Kidney glomerular epithelial cell (primary cell): ENCODE data around the gene AQP4.

Source experiments
- DNase-seq: peaks from one replicate; lab custom pipeline; 2025; lab: John Stamatoyannopoulos, UW

AQP4 gene

DNA sequence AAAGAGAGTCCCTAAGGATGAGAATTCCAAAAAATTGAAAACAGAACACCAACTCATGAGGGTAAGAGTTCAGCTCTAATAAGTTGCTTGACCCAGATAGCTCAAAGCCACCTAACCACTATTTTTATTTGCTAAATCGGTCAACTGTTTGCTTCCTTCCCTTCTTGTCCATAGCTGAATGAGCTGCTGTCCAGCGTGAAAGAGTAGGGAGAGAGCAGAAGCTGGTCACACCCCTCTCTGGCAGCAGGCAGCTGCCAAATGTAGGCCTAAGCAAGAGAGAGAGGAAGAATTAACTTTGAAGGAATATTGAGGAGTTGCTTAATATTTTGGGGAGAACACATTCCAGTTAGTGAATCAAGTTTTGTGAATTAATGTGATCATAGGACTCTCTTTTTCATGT lies 25.9 kb downstream of the AQP4 start:
- DNase-seq = no peak

DNA sequence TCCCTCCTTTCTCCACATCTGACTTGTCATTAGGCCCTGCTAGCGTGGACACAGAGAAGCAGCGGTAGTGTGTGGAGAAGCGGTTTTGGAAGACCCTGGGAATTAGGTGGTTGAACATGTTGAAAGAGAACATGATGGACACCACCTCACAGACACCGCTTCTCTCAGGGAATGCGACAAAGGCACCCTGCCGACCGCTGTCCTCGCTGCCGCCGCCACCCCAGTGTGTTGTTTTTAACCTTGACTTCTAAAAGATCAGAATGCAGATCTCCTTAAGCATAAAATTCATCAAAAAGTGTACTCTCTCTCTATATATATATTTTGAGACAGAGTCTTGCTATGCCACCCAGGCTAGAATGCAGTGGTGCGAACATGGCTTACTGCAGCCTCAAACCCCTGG lies 33.2 kb downstream of the AQP4 start:
- no peak for DNase-seq

DNA sequence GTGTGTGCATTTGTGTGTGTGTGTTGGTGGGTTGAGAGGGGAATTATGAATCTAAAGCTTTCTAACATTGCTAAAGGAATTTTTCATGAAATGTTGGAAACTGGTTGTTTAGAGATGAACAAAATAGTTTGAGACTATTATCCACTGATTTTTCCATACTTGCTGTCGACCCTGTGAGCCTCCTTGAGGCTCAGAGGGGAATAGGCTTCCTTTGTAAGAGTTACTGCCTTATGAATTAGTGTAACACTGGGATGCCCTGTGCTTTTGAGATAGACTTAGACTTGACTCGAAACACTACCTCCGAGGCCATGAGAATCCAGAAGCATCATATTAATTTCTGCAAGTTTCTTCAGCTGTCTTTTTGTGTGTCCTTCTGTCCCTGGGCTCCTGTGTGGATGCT lies 37.9 kb downstream of the AQP4 start:
- DNase-seq = no peak

DNA sequence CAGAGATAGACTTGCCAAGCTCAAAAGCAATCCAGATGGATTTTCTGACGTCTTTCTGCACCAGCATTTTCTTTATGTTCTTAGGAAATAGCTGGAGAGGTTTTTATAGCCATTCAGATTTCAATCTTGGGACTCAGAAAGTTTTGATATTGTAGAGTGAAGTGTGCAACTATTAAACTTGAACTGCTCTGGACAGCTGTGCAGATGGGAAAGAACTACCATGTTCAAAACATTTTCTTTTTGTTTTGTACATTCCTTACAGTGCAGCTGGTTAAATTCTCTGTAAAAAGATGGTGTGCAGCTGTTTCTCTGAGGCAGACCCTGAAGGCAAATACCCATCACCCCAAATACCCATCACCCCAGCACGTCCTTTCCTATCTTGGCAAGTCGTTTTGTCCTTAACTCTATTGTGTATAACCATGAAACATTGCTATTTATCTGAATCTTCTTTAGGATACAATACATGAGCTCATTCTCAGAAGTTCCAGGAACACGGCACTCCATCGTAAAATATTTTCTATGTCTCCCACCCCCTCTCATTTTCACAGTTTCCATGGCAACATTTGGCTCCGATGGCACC lies 38.8 kb downstream of the AQP4 start:
- no peak for DNase-seq

DNA sequence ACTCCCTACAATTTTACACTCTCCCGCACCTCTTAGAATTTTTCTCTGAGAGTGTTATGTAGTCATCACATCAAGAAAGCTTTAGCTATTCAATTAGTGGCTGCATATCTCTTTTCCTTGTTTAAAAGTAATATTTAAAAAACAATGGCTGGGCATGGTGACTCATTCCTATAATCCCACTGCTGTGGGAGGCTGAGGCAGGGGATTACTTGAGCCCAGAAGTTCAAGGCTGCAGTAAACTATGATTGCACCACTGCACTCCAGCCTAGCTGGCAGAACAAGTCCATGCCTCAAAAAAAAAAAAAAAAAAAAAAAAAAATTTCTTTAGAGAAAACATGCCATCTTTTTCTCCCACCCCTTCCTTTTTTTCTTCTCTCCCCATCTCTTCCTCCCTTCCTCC lies 44.3 kb downstream of the AQP4 start:
- DNase-seq = no peak

DNA sequence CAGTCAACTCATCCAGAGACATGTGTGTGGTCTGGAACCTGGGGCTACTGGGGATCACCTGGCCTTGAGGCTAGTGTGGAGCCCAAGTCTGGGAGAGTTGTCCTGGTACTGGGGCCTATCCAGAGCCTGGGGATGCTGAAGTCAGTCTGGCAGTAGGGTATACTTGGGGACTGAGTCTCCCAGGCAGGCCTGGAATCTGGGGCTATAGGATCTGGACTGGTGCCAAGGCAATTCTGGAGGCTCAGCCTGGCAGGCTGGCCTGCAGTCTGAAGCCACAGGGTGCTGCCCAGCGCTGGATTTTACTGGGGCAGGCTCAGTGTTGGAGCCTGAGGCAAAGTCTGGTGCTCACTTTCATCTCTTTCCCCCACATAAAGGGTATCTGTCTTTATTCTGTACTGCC lies 46.5 kb downstream of the AQP4 start:
- DNase-seq = no peak

DNA sequence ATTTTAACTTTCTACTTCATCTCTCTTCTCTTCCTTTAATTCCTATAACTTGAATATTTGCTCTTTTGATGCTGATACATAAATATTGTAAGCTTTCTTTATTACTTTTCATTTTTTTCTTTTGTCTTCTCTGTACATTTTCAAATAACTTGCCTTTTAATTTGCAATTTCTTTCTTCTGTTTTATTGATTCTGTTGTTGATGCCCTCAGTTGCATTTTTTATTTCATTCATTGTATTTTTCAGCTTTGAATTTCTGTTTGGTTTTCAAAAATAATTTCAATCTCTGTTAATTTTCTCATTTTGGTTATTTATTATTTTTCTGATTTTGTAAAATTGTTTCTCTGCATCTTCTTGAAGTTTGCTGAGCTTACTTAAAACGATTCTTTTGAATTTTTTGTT lies 47.0 kb downstream of the AQP4 start:
- DNase-seq = no peak

DNA sequence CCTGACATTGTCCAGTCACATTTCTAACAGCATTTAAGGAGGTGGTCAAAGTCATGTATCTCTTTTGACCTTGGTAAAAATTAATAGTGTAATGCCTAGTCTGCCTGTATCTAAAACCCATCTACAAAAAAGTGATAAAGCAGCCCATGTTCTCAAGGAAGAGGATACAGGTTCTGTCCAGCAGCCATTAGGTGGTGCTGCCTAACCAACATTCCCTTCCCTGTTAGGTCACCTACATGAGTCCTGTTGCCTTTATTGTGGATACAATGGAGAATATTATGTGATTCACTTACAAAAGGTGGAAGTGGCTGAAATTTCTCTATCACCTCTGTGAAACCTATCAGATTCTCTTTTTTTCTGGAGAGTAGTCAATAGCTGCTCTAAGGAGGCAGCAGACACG lies 52.5 kb downstream of the AQP4 start:
- peak; percentile 57 for DNase-seq

DNA sequence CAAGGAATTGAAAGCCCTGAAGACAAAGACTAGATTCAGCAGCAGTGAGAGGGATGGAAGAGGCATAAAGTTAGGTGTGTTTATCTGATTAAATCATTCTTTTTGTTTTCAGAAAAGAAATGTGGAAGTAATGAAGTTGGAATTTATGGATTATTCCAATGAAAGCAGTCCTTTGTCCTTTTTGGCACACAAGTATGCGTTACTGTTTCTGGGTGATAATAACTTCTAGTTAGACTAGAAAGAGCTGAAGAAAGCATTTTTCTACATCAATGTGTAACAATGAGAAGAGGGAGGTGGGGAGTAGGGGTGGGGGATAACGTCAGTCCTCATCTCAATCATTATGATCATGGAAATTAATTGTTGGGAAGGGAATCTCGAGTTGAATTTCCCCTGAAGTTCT lies 53.0 kb downstream of the AQP4 start:
- DNase-seq = no peak

DNA sequence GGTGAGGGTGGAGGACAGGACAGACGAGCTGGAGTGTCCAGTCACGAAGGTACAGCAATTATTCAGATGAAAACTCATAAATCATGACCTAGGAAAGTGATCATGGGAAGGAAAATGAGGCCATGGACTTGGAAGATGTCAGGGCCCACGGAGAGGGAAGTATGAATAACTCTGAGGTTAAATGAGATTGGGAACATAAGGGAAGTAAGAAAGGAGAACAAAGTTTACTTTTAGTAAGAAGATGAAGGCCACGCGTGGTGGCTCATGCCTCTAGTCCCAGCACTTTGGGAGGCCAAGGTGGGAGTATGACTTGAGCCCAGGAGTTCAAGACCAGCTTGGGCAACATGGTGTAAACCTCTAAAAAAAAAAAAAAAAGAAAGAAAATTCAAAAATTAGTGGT lies 56.2 kb downstream of the AQP4 start:
- DNase-seq = no peak

DNA sequence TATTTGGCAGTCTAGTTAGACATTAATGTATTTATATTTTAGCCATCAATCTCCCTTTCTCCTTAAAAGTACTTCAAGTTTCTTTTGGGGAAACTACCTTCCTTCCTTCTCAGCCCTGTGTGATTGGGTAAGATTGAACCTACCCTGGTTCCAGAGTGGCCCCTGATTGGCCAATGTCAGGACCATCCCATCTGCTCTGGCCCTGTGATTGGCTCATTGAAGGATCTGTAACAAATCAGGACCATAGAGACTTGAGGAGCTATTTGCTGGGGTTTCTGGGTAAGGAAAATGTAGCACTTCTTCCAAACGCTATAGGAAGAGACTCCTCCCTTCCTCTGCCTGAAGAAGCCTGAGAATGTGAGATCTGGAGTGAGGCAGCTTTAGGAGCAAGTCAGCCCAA lies 59.3 kb downstream of the AQP4 start:
- no peak for DNase-seq

DNA sequence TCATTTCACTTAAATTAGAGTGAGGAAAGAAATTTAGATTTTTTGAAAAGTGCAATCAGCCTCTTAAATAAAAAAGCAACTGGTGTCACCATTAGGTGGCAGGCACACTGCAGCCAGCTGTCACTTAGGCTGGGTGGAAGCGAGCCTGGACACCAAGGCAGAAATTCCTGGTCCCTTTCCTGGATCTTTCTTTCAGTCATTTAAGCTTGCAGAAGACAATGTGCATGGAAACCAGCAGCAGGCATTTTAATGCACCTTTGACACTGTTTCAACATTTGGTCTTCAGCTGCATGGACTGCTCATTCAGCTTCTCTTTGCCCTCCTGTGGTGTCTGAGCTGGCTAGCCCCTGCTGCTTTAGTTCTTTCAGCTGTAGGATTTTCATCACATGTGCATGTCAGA lies 61.0 kb downstream of the AQP4 start:
- no peak for DNase-seq

DNA sequence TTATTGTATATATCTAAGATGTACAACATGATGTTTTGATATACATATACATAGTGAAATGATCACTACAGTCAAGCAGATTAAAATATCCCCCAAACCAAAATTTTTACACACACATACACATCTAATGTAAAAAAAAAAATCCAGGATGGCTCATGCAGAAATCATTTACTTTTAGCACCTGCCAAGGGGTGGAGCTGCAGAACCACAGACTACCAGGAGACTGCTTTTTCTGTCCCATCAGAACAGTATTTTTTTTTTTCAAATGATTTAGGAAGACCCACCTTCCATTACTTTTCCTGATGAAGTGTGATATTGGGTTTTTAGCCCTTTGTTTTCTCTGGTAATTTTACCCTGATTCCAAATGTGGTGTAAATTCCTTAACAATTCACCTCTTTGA lies 61.9 kb downstream of the AQP4 start:
- no peak for DNase-seq

DNA sequence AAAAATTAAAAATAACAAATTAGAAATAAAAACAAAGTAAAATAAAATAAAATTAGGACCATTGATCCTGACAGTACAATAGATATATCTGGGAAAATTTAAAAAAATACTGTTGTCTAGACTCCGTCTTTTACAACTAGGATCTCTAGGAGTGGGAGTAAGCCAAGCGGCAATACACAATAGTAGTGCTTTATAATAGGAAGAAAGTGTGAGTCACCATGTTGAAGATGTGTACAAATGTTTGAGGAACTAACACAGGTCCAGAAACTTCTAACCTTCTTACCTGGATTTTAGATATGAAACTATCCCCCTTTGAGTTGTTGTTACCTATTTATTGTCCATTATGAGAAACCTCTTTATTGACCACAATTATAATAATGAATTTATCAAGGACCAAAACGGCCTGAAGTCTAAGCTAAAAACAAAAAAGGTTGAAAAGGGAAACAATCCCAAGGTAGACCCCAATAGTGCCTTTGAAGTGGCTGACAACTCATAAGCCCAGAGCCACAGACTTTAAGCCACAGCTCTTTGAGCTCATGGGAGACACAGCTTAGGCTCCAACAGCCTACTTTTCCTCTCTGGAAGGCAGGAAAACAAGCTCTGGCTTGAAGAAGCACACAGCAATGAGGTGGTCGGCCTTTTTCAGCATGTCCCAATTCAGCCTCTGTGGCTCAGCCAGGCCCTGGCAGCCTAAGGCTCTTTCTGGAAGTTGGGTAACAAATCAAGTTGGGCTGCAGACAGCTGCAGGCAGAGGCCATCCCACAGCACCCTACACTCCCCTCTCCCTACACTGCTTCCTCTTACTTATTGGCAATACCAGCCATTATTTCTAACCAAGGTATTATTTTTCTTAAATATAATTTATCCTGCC lies 62.9 kb downstream of the AQP4 start:
- no peak for DNase-seq
